Progenitor cell of endocrine pancreas (in vitro differentiated cells): ENCODE measurements around the gene LAYN. TPM values are rescaled to one million over a fixed set of nuclear protein-coding genes. Genes with fewer than 3 reads are reported as not detected.
A peak's percentile ranks its signal among the peaks of the same experiment; 100 is the strongest.

Experiments
- DNase-seq: peaks from one replicate; pipeline ENCODE4 v3.0.0; 2021; ENCODE audit warnings: low spot score; ENCODE audit not compliant: unreplicated experiment
- H3K27ac Mint-ChIP-seq: 2 replicates; pipeline ENCODE4 v1.8.0; 2021; ENCODE audit warnings: mild to moderate bottlenecking, moderate library complexity, mixed read lengths
- H3K27me3 Mint-ChIP-seq: 2 replicates; pipeline ENCODE4 v1.8.0; 2021; ENCODE audit warnings: mixed read lengths
- H3K36me3 Mint-ChIP-seq: 2 replicates; pipeline ENCODE4 v1.8.0; 2022; ENCODE audit warnings: mixed read lengths; ENCODE audit not compliant: insufficient read depth
- H3K4me1 Mint-ChIP-seq: 2 replicates; pipeline ENCODE4 v1.8.0; 2021; ENCODE audit warnings: low read depth, mixed read lengths
- H3K4me3 Mint-ChIP-seq: 2 replicates; pipeline ENCODE4 v1.8.0; 2021; ENCODE audit warnings: low read depth, mild to moderate bottlenecking, moderate library complexity, mixed read lengths
- H3K9me3 Mint-ChIP-seq: 2 replicates; pipeline ENCODE4 v1.8.0; 2021; ENCODE audit warnings: low read depth, mixed read lengths
- CTCF ChIP-seq: fragments of 200-600 bp; sonication (generic); IDR thresholded peaks from one replicate; pipeline ENCODE4 v1.5.0; 2021; ENCODE audit warnings: antibody characterized with exemption, mild to moderate bottlenecking; ENCODE audit not compliant: unreplicated experiment
- total RNA-seq: library from RNA; stranded (reverse); gene quantifications from 2 replicates; pipeline ENCODE4 v1.2.1, GENCODE V29; 2021

The LAYN gene
- total RNA-seq, 1 donor from 2014 or later: 4.5 TPM

- peaks cover 5% of the 10 kb centered on the region for H3K4me1 Mint-ChIP-seq
- H3K9me3 Mint-ChIP-seq: peaks cover 3% of the 10 kb centered on the region
- H3K27me3 Mint-ChIP-seq: peaks cover 55% of the 10 kb centered on the region
- H3K36me3 Mint-ChIP-seq: no peaks in the 10 kb centered on the region
- no peak for DNase-seq
- no peak overlapping the region for H3K4me3 Mint-ChIP-seq
- no peak for TF ChIP-seq CTCF
- H3K27ac Mint-ChIP-seq: no peak overlapping the region
Observed at GRCh38 chr11:111510311-111510710, 30.2 kb upstream of the LAYN start.

GRCh38 chr11:111512296-111513239 lies 28.0 kb upstream of the LAYN start, which contains the start of gene BTG4:
TSS of gene BTG4 (minus strand) at chr11:111512386. CDS start at chr11:111498776, 13,610 bp downstream.
- Mint-ChIP-seq H3K27ac (no peak within 1 kb of the TSS), H3K27me3 (peaks cover 56% of the 10 kb centered on the region), H3K9me3 (peaks cover 3% of the 10 kb centered on the region), H3K36me3 (no peaks in the 10 kb centered on the region), H3K4me1 (peaks cover 5% of the 10 kb centered on the region), H3K4me3 (peak within 1 kb of the TSS; percentile 66)
- peak; percentile 12 for DNase-seq
- TF ChIP-seq CTCF: no peak

- Mint-ChIP-seq H3K4me3 (no peak overlapping the region), H3K36me3 (no peaks in the 10 kb centered on the region), H3K4me1 (peaks cover 5% of the 10 kb centered on the region), H3K27me3 (peaks cover 50% of the 10 kb centered on the region), H3K27ac (no peak overlapping the region), H3K9me3 (peaks cover 3% of the 10 kb centered on the region)
- DNase-seq: no peak
- TF ChIP-seq CTCF: no peak
Observed at GRCh38 chr11:111513240-111513605, 27.3 kb upstream of the LAYN start.

- H3K4me1 Mint-ChIP-seq: peaks cover 5% of the 10 kb centered on the region
- H3K27ac Mint-ChIP-seq: no peak within 1 kb of the TSS
- TF ChIP-seq CTCF: peak; percentile 33
- peaks cover 3% of the 10 kb centered on the region for H3K9me3 Mint-ChIP-seq
- DNase-seq: peak; percentile 10
- peak within 1 kb of the TSS; percentile 38 for H3K4me3 Mint-ChIP-seq
- peaks cover 50% of the 10 kb centered on the region for H3K27me3 Mint-ChIP-seq
- H3K36me3 Mint-ChIP-seq: no peaks in the 10 kb centered on the region
Observed at GRCh38 chr11:111514216-111515031, 26.1 kb upstream of the LAYN start, which contains the start of gene HOATZ. TSS of gene HOATZ (plus strand) at chr11:111514778. CDS start at chr11:111514785, 7 bp downstream.

- Mint-ChIP-seq H3K36me3 (no peaks in the 10 kb centered on the region), H3K4me1 (peaks cover 5% of the 10 kb centered on the region), H3K27ac (no peak overlapping the region), H3K9me3 (no peaks in the 10 kb centered on the region), H3K27me3 (peaks cover 44% of the 10 kb centered on the region), H3K4me3 (no peak overlapping the region)
- DNase-seq: no peak
- no peak for TF ChIP-seq CTCF
Observed at GRCh38 chr11:111515591-111515990, 24.9 kb upstream of the LAYN start.
